Peyer's patch (tissue), 4 donors: Measurements from ENCODE around the gene VILL. TPM values are rescaled to one million over a fixed set of nuclear protein-coding genes. Genes with fewer than 3 reads are reported as not detected.

Experiments
- DNase-seq, 3 donors: peaks; one replicate each; pipeline ENCODE4 v3.0.0-alpha.2; 2017 to 2019
- H3K27ac ChIP-seq, 4 donors: fragments of 200-600 bp; sonication (generic); one replicate each; pipeline ENCODE4 v1.5.1; 2016 to 2019
- H3K27me3 ChIP-seq, 2 donors: fragments of 200-600 bp; sonication (generic); one replicate each; pipeline ENCODE4 v1.5.1; 2019
- H3K36me3 ChIP-seq, 3 donors: fragments of 200-600 bp; sonication (generic); one replicate each; pipeline ENCODE4 v1.5.1; 2016 to 2019
- H3K4me1 ChIP-seq, 4 donors: fragments of 200-600 bp; sonication (generic); one replicate each; pipeline ENCODE4 v1.5.1; 2016 to 2019
- H3K4me3 ChIP-seq, 4 donors: fragments of 200-600 bp; sonication (generic); 1 replicate in 3 of 4; 2 replicates in 1 of 4; pipeline ENCODE4 v1.5.1; 2016 to 2019; ENCODE audit warnings: mild to moderate bottlenecking in 1 of 4
- H3K9me3 ChIP-seq, 4 donors: fragments of 200-600 bp; sonication (generic); one replicate each; pipeline ENCODE4 v1.5.1; 2016 to 2019; ENCODE audit warnings: mild to moderate bottlenecking in 1 of 4
- CTCF ChIP-seq, 6 experiments: fragments of 450-650 bp in 4 of 6; fragments of 200-600 bp in 2 of 6; sonication (generic) in 1 of 6; IDR thresholded peaks; one replicate each; pipeline ENCODE4 v1.5.1; 2017 to 2019; ENCODE audit warnings: antibody characterized with exemption in 6 of 6, mild to moderate bottlenecking in 3 of 6, moderate library complexity in 1 of 6
- POLR2A ChIP-seq, 2 donors: fragments of 450-650 bp; IDR thresholded peaks; one replicate each; pipeline ENCODE4 v1.5.1; 2017; ENCODE audit warnings: antibody characterized with exemption in 2 of 2, mild to moderate bottlenecking in 2 of 2, moderate library complexity in 2 of 2
- total RNA-seq, 4 donors: library from RNA; depleted of rRNA; stranded (reverse); fragments of >200 nt; gene quantifications; one replicate each; pipeline ENCODE4 v1.1.0, GENCODE V29; 2016

VILL gene
- total RNA-seq, 4 donors from 2014 or later, result 59.4 to 309 (median 230) TPM

DNA sequence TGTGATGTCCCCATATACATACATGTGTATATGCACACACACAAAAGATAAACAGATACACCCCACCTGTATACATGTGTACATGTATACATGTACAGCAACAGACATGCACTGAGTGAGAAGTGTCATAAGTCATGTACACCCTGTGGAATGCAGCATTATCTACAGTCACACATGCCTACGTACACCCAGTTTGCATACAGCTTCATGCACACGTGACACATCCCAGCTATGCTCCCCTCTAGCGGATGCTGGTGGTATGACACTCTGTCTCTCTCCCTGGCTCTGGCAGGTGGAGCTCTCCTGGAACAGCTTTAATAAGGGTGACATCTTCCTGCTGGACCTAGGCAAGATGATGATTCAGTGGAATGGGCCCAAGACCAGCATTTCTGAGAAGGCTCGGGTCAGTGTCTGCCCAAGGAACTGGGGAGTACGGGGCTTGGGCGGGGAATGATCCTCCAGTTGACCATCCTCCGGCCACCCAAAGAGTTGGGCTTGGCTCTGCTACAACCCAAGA, 6.3 kb downstream of the VILL start:
- Histone ChIP-seq H3K36me3 (peaks cover 0 to 45% (median 0%) of the 10 kb centered on the region in 3 donors), H3K27ac (peak overlapping the region in 2 of 4 donors; percentile 19 to 28), H3K9me3 (no peaks in the 10 kb centered on the region), H3K27me3 (no peaks in the 10 kb centered on the region), H3K4me3 (no peak overlapping the region), H3K4me1 (peaks cover 9 to 58% (median 13%) of the 10 kb centered on the region in 4 donors)
- peak; percentile 81 to 99 (median 96) for TF ChIP-seq CTCF (IDR thresholded peaks at IDR 0.05)
- TF ChIP-seq POLR2A (IDR thresholded peaks at IDR 0.05), result peak in 1 of 2 donors; percentile 31
- DNase-seq, result peak; percentile 80 to 93 (median 86)

DNA sequence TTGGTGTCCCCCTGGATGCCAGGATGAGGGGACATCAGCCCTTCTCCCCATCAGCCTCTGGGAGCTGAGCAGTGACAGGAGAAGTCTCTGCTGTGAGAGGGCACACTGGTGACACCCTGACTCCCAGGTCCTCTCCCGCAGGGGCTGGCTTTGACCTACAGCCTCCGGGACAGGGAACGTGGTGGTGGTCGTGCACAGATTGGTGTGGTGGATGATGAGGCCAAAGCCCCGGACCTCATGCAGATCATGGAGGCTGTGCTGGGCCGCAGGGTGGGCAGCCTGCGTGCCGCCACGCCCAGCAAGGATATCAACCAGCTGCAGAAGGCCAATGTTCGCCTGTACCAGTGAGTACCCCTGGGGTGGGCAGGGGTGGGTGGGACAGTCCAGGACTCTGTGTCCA, 6.8 kb downstream of the VILL start:
- Histone ChIP-seq H3K27me3 (no peaks in the 10 kb centered on the region), H3K4me3 (no peak overlapping the region), H3K4me1 (peaks cover 9 to 58% (median 13%) of the 10 kb centered on the region in 4 donors), H3K9me3 (no peaks in the 10 kb centered on the region), H3K27ac (peak overlapping the region in 3 of 4 donors; percentile 19 to 82 (median 28)), H3K36me3 (peaks cover 0 to 50% (median 0%) of the 10 kb centered on the region in 3 donors)
- peak in 2 of 3 donors; percentile 46 to 49 for DNase-seq
- TF ChIP-seq POLR2A (IDR thresholded peaks at IDR 0.05) (no peak), CTCF (IDR thresholded peaks at IDR 0.05) (no peak)

GRCh38 chr3:37997791-37998370, 7.3 kb downstream of the VILL start:
- TF ChIP-seq POLR2A (IDR thresholded peaks at IDR 0.05) (no peak), CTCF (IDR thresholded peaks at IDR 0.05) (no peak)

GRCh38 chr3:37999836-38000235, 9.2 kb downstream of the VILL start:
- peak in 2 of 3 donors; percentile 29 to 36 for DNase-seq

More at GRCh38 chr3:37997791-37998370, 7.3 kb downstream of the VILL start:
- peak overlapping the region in 1 of 4 donors; percentile 57 for H3K4me3 ChIP-seq
- H3K36me3 ChIP-seq, result peaks cover 0 to 56% (median 0%) of the 10 kb centered on the region in 3 donors
- H3K27ac ChIP-seq, result peak overlapping the region; percentile 82 to 95 (median 88)
- H3K27me3 ChIP-seq, result no peaks in the 10 kb centered on the region
- H3K9me3 ChIP-seq, result no peaks in the 10 kb centered on the region
- peak in 2 of 3 donors; percentile 47 to 54 for DNase-seq
- peaks cover 9 to 63% (median 13%) of the 10 kb centered on the region in 4 donors for H3K4me1 ChIP-seq

More at GRCh38 chr3:37999836-38000235, 9.2 kb downstream of the VILL start:
- H3K27ac ChIP-seq, result no peak overlapping the region
- H3K9me3 ChIP-seq, result no peaks in the 10 kb centered on the region
- TF ChIP-seq CTCF (IDR thresholded peaks at IDR 0.05) (no peak), POLR2A (IDR thresholded peaks at IDR 0.05) (no peak)
- H3K4me1 ChIP-seq, result peaks cover 9 to 60% (median 11%) of the 10 kb centered on the region in 4 donors
- no peak overlapping the region for H3K4me3 ChIP-seq
- H3K36me3 ChIP-seq, result peaks cover 0 to 59% (median 0%) of the 10 kb centered on the region in 3 donors
- H3K27me3 ChIP-seq, result no peaks in the 10 kb centered on the region
